Measurements from ENCODE around the gene ZXDC. TPM values are rescaled to one million over a fixed set of nuclear protein-coding genes. Genes with fewer than 3 reads are reported as not detected.

Gene ZXDC
- total RNA-seq, 1 donor from 2014 or later: 26.1 TPM

DNA sequence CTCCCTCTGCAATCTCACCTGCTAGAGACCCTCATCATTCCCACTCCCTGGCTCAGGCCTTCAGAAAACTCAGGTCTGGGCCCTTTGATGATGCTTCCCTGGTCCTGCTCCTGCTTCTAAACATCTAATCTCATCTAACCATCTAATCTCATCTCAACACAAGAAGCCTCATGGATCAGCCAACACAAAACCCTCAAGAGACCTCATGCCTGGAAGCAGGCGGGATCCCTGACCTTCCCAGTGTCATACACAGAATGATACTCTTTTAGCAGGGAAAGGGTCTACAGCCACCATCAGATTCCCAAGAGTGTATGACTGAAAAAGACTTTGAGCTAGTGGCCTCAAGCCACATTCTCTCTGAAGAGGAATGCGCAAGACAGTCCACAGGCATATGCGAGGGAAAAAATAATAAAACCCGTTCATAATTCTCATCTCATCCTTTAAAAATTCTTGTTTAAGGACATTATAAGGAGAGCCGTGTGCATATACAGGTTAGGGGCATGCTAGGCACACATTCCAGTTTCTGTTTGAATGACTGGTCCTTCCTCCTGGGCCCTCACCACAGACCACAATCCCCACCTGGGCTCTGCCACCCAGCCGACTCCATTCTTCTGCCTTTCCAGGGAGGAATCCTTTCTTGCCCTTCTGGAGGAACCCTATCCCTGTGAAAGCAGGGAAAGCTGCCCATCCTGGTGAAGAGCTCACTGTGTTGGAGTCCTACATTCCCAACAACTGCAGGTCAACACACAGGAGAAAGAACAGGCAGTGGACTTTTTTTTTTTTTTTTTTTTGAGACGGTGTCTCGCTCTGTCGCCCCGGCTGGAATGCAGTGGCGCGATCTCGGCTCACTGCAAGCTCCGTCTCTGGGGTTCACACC is 2.2 kb downstream of the ZXDC start:
- H3K4me3 Mint-ChIP-seq (ENCODE audit: low read depth): peak overlapping the region; percentile 94
- no peaks in the 10 kb centered on the region for H3K27me3 Mint-ChIP-seq (ENCODE audit: low read depth)
- no peak overlapping the region for H3K27ac Mint-ChIP-seq
- H3K36me3 Mint-ChIP-seq (ENCODE audit: low read depth): peaks cover 55% of the 10 kb centered on the region
- intact Hi-C loops (cut with micrococcal nuclease): loop anchor here (10.0 kb wide), 1 partner anchor 119 kb away; the partner anchor contains the start of gene KLF15
- H3K9me3 Mint-ChIP-seq: no peaks in the 10 kb centered on the region
- H3K4me1 Mint-ChIP-seq (ENCODE audit: low read depth): peaks cover 30% of the 10 kb centered on the region
- no peak for DNase-seq (ENCODE audit: low spot score)

DNA sequence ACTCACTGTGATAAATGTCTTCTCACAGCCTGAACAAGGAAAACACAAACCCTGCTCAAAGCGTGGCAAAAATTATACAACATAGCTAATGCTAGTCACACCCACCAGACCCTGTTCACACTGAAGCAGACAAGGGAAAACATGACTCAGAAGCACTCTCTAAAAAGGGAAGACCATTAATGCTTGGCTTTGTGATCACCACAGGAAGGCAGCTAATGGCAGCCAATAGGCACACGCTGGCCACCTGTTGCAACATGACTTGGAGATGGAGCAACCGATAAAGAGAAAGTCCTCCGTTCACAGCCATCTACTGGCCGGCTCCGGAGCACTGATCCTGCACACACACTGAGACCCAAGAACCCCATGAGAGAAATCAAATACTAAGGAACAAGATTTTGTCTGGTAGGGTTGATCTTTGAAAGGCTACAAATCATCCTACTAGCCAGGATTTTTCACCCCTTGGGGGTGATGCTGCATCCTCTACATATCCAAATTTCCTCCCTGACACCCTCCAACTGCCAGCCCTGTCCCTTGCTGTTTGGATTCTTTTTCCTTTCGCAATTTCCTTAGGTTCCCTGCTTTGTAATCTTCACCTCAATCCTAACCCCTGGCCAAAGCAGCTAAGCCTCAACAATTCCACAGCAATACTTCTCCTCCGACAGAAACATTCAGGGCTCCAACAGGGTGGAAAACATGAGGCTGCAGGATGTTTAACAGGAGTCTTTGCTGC is 3.2 kb downstream of the ZXDC start:
- Mint-ChIP-seq H3K36me3 (ENCODE audit: low read depth) (peaks cover 62% of the 10 kb centered on the region), H3K27me3 (ENCODE audit: low read depth) (no peaks in the 10 kb centered on the region), H3K4me3 (ENCODE audit: low read depth) (peak overlapping the region; percentile 94), H3K4me1 (ENCODE audit: low read depth) (peaks cover 35% of the 10 kb centered on the region), H3K27ac (peak overlapping the region; percentile 36), H3K9me3 (no peaks in the 10 kb centered on the region)
- DNase-seq (ENCODE audit: low spot score): no peak
- intact Hi-C loops (cut with micrococcal nuclease): loop anchor here (10.0 kb wide), 1 partner anchor 118 kb away; the partner anchor contains the start of gene KLF15

DNA sequence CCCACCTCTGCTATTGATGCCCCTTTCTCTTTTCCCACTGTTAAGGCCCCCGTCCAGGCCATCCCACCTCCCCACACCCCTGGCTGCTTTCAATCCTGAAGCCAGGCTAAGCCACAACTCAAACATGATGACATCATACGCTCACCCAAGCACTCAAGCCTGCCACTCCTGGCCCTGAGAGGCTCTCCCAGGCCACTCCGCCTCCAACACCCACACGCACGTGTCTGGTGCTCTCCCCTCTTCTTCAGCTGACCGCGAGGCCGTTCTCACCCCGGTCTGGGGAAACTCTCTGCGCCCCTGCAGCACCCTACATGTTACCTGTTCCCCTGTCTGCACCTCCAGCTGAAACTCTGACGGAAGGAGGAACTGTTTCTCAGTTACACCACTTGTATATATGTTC is 6.2 kb downstream of the ZXDC start:
- no peak for DNase-seq (ENCODE audit: low spot score)
- no peaks in the 10 kb centered on the region for H3K9me3 Mint-ChIP-seq
- peaks cover 33% of the 10 kb centered on the region for H3K4me1 Mint-ChIP-seq (ENCODE audit: low read depth)
- peaks cover 80% of the 10 kb centered on the region for H3K36me3 Mint-ChIP-seq (ENCODE audit: low read depth)
- H3K27ac Mint-ChIP-seq: no peak overlapping the region
- H3K4me3 Mint-ChIP-seq (ENCODE audit: low read depth): no peak overlapping the region
- intact Hi-C loops (cut with micrococcal nuclease): no loop called here
- no peaks in the 10 kb centered on the region for H3K27me3 Mint-ChIP-seq (ENCODE audit: low read depth)

DNA sequence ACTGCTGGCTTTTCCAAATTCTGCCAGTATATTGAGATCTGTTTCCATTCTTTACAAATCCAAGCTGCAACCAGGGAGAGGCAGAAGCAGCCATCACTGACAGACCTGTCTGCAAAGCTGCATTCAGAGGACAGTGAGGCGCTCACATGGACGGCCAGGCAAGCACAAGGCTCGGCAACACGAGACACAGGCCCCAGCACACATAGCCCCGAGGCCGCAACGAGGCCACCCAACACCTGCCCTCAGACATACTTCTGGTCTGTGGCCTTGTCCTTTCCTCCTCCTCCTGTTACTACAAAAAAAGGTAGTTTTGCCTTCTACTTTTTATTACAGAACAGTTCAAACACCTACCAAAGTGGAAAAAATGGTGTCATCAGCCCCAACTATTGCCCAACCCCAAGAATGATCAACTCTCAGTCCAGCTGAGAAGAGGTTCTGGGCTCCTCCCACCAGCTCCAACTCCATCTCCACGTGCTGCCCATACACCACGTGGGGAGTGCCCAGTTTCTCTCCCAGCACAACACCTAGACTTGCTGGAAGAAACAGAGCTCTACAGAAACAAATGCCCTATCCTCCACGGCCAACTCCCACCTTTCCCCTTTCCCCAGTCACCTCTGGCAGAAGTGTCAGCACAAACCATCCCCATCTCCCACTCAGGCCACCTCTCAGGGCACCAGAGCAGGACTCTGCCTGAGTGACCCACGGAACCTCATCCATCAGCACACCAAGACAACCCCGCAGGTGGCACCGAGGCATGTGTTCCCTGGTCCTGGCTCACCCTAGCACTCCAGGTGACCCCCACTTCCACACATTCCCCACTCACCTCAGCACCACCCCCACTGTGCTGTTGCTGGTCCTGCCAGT is 7.4 kb downstream of the ZXDC start:
- H3K27ac Mint-ChIP-seq: no peak overlapping the region
- intact Hi-C loops (cut with micrococcal nuclease): no loop called here
- no peak overlapping the region for H3K4me3 Mint-ChIP-seq (ENCODE audit: low read depth)
- H3K9me3 Mint-ChIP-seq: no peaks in the 10 kb centered on the region
- DNase-seq (ENCODE audit: low spot score): no peak
- no peaks in the 10 kb centered on the region for H3K27me3 Mint-ChIP-seq (ENCODE audit: low read depth)
- H3K4me1 Mint-ChIP-seq (ENCODE audit: low read depth): peaks cover 25% of the 10 kb centered on the region
- peaks cover 79% of the 10 kb centered on the region for H3K36me3 Mint-ChIP-seq (ENCODE audit: low read depth)

DNA sequence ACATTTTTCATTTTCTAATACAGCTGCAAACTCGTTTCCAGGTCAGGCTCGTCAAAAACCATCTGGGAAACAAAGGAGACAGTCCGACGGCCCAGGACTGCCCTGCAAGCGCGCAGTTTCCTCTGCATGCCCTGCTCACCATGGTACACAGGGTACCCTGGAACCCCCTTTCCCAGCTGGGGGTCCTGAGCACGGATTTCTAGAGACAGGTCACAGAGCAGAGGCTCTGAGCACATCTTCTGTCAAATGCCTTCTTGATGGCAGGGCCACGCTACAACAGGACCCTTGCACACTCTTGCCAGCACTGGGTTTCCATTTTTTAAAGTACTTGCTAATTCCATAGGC is 8.1 kb downstream of the ZXDC start:
- intact Hi-C loops (cut with micrococcal nuclease): no loop called here
- DNase-seq (ENCODE audit: low spot score): no peak
- H3K9me3 Mint-ChIP-seq: no peaks in the 10 kb centered on the region
- peaks cover 72% of the 10 kb centered on the region for H3K36me3 Mint-ChIP-seq (ENCODE audit: low read depth)
- H3K27ac Mint-ChIP-seq: no peak overlapping the region
- no peaks in the 10 kb centered on the region for H3K27me3 Mint-ChIP-seq (ENCODE audit: low read depth)
- peaks cover 19% of the 10 kb centered on the region for H3K4me1 Mint-ChIP-seq (ENCODE audit: low read depth)
- no peak overlapping the region for H3K4me3 Mint-ChIP-seq (ENCODE audit: low read depth)

DNA sequence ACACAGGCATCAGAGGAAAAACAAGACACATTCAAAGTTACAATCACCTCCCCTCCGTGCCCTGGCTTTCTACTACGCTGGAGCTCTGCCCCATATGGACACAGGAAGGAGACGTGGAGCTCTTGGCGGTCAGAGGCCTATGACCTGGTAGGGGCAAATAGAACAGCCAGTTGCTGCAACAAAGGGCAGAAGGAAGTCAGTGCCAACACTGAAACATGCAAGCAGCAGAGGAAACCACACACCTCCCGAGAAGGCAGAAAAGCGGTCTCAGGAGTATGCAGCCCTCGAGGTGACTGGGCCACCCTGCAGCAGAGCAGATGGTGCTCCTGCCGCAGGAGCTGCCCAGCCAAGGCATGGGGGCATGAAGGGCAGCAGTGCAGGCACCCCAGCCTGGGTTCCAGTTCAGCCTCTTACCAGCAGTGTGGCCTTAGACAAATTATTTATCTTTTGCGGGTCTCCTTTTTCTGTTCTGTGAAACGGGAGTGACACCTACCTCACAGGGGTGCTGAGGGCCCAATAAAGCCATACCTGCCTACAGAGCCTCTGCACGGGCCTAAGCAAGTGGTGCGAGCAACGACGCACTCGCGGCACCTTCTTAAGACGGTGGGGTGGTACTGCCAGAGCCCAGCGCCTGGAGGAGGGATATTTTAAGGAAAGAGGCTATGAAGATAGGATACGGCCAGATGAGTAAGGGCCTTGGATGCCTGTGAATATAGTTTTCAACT is 8.6 kb downstream of the ZXDC start:
- Mint-ChIP-seq H3K27ac (no peak overlapping the region), H3K27me3 (ENCODE audit: low read depth) (no peaks in the 10 kb centered on the region), H3K4me3 (ENCODE audit: low read depth) (no peak overlapping the region), H3K36me3 (ENCODE audit: low read depth) (peaks cover 69% of the 10 kb centered on the region), H3K4me1 (ENCODE audit: low read depth) (peaks cover 14% of the 10 kb centered on the region), H3K9me3 (no peaks in the 10 kb centered on the region)
- intact Hi-C loops (cut with micrococcal nuclease): no loop called here
- DNase-seq (ENCODE audit: low spot score): no peak

DNA sequence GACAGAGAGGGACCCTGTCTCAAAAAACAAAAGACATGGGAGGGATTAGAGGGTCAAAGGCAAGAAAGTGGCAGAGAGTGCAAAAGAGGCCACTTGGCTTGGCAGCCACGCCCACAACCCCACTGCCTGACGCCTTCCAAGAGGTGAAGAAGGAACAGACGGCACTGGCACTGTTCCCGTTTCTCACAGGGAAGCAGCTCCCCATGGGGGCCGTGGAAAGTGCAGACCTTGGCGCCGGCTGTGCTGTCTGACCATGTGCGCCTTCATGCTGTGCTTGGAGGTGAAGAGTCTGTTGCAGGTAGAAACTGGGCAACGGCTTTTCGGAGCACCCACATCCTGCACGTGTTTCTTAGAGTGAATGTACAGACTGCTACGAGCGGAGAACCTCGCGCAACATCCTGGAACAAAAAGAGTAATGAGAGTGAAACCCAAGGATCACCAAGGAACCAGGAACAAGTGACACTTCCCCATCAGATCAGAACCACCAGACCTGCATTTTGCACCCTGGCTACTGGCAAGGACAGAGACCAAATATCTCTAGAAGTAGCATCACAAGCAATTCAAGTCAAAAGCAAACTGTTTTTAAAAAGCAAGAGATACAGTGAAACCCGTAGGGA is 9.7 kb downstream of the ZXDC start:
- intact Hi-C loops (cut with micrococcal nuclease): no loop called here
- H3K27me3 Mint-ChIP-seq (ENCODE audit: low read depth): no peaks in the 10 kb centered on the region
- no peak for DNase-seq (ENCODE audit: low spot score)
- no peaks in the 10 kb centered on the region for H3K9me3 Mint-ChIP-seq
- no peak overlapping the region for H3K27ac Mint-ChIP-seq
- H3K4me3 Mint-ChIP-seq (ENCODE audit: low read depth): no peak overlapping the region
- H3K36me3 Mint-ChIP-seq (ENCODE audit: low read depth): peaks cover 70% of the 10 kb centered on the region
- H3K4me1 Mint-ChIP-seq (ENCODE audit: low read depth): peaks cover 12% of the 10 kb centered on the region

DNA sequence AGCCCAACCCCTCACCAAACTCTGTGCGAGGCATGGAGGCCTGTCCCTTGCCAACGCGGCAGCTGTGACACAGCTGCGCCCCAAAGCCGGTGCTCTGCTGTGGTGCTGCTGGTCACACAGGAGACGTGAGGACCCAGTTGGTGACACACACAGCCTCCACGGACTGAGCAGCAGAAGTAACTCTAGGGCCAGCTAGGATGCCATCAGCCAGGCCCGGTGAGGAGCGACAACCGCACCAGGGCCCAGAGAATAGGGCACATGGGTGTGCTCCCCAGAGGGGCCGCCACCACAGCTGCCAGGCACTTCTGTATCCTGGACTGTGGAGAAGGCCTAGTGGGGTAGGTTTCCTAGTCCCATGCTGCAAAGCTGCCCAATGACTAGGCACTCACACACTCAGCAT is 10.7 kb downstream of the ZXDC start:
- DNase-seq (ENCODE audit: low spot score): no peak
- Mint-ChIP-seq H3K4me3 (ENCODE audit: low read depth) (no peak overlapping the region), H3K27ac (no peak overlapping the region), H3K36me3 (ENCODE audit: low read depth) (peaks cover 66% of the 10 kb centered on the region), H3K4me1 (ENCODE audit: low read depth) (peaks cover 10% of the 10 kb centered on the region), H3K9me3 (no peaks in the 10 kb centered on the region), H3K27me3 (ENCODE audit: low read depth) (no peaks in the 10 kb centered on the region)
- intact Hi-C loops (cut with micrococcal nuclease): no loop called here

DNA sequence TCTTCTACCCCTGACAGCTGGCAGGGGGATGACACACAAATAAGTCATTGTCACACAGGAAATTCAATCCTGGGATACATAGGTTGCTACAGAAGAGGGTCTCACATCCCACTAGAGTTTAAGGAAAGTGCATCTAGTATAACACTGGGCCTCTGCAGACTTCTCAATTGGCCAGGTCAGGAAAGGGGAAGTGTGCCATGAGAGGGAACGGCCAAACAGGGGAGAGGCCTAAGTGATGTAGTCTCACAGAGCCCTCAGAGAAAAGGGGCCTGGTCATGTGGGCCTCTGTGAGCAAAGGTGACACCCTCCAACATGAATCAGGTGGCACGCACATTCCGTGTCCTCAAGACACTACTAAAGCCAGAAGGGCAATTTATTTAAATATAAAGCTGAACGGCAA is 11.2 kb downstream of the ZXDC start:
- intact Hi-C loops (cut with micrococcal nuclease): no loop called here
- Mint-ChIP-seq H3K36me3 (ENCODE audit: low read depth) (peaks cover 66% of the 10 kb centered on the region), H3K4me3 (ENCODE audit: low read depth) (no peak overlapping the region), H3K9me3 (no peaks in the 10 kb centered on the region), H3K27ac (no peak overlapping the region), H3K4me1 (ENCODE audit: low read depth) (peaks cover 8% of the 10 kb centered on the region), H3K27me3 (ENCODE audit: low read depth) (no peaks in the 10 kb centered on the region)
- no peak for DNase-seq (ENCODE audit: low spot score)

DNA sequence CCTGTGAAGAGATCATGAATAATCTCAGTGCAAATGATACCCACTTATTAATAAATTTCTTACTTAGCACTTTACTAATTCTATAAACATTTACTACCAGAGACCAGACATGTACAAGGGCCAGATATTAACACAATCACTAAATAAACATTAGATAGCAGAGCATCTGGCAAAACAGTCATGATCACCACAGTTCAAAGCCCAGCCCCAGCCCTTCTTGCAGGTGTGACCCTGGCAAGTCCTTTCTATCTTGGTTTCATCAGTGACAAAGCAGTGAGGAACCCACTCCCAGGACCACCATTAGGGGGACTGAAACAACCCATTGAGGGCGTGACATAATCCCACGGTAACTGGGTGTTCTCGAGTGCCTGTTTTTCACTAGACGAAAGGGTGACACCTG is 11.6 kb downstream of the ZXDC start:
- no peak for DNase-seq (ENCODE audit: low spot score)
- no peaks in the 10 kb centered on the region for H3K27me3 Mint-ChIP-seq (ENCODE audit: low read depth)
- no peak overlapping the region for H3K27ac Mint-ChIP-seq
- intact Hi-C loops (cut with micrococcal nuclease): no loop called here
- peaks cover 8% of the 10 kb centered on the region for H3K4me1 Mint-ChIP-seq (ENCODE audit: low read depth)
- no peaks in the 10 kb centered on the region for H3K9me3 Mint-ChIP-seq
- H3K36me3 Mint-ChIP-seq (ENCODE audit: low read depth): peaks cover 63% of the 10 kb centered on the region
- no peak overlapping the region for H3K4me3 Mint-ChIP-seq (ENCODE audit: low read depth)

DNA sequence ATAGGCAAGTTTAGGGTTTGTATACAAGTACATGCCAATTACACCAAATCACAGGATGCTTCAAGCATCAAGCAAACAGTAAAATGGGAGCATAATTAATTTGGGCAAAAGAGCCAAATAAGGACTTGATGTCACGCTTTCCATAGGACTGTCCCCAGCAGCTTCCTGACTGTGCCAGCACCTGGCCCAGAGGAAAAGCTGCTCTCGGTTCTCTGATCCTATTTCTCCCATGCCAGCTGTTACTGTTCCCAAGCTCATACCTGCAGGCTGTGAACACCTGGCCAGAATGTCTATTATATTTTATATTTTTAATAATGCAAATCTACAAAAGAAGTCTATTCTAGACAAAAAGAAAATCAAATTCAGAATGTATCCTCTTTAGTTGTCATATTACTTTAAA is 12.2 kb downstream of the ZXDC start:
- peaks cover 60% of the 10 kb centered on the region for H3K36me3 Mint-ChIP-seq (ENCODE audit: low read depth)
- intact Hi-C loops (cut with micrococcal nuclease): no loop called here
- no peaks in the 10 kb centered on the region for H3K9me3 Mint-ChIP-seq
- no peak overlapping the region for H3K4me3 Mint-ChIP-seq (ENCODE audit: low read depth)
- H3K4me1 Mint-ChIP-seq (ENCODE audit: low read depth): peaks cover 7% of the 10 kb centered on the region
- DNase-seq (ENCODE audit: low spot score): no peak
- no peaks in the 10 kb centered on the region for H3K27me3 Mint-ChIP-seq (ENCODE audit: low read depth)
- H3K27ac Mint-ChIP-seq: no peak overlapping the region

Measured in activated T-helper 2 cell treated with anti-CD3 and anti-CD28 coated beads, Interferon-gamma antibody, Interleukin-2, Interleukin-4, amounts not matched to agents 10 μg/mL and 5 μg/mL and 100 μg/mL, durations not matched to agents 14 hours and 24 hours and 36 hours (primary cell).